ENCODE results near the gene CXCR4.

GRCh38 chr2:136091899-136092298 is 26.1 kb downstream of the CXCR4 start:
- TF ChIP-seq CTCF (IDR thresholded peaks at IDR 0.05) (no peak), POLR2A (IDR thresholded peaks at IDR 0.05) (no peak)
